ENCODE results near the gene RNF145. TPM values are rescaled to one million over a fixed set of nuclear protein-coding genes. Genes with fewer than 3 reads are reported as not detected.

Gene RNF145
- total RNA-seq, 1 experiment from 2014 or later, result 44.4 TPM

- no peak for DNase-seq (ENCODE audit: low read depth)
These were observed 19.2 kb downstream of the RNF145 start for GRCh38 chr5:159190170-159190569.

DNA sequence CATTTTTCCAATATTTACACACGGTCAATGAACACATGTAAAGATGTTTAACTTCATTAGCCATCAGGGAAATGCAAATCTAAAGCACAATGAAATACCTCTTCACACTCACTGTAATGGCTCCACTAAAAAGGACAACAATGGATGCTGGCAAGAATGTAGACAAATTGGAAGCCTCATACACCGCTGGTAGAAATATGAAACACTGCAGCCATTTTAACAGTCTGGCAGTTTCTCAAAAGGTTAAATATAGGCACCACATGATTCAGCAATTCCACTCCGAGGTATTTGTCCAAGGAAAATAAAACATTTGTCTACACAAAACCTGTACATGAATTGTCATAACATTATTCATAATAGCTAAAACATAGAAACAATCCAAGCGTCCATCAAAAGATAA lies 20.0 kb downstream of the RNF145 start:
- peak; percentile 55 for DNase-seq (ENCODE audit: low read depth)

GRCh38 chr5:159187719-159188118 lies 21.6 kb downstream of the RNF145 start:
- no peak for DNase-seq (ENCODE audit: low read depth)

DNA sequence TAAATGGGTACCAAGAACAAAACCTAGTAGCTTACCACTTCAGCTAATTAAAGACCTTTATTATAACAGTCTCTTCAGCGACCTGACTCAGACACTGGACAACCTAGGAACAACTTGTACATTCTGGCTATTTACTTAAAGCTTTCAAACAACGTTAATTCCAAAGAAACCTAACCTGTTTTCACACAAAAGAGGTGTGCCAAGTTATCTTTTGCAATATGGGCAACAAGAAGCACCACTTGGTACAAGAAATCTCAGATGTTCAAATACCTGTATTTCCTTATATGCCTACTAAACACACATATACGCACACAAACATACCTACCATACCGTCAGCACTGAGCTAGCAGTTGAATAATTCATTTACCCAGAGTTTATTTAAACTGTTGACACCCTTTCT lies 23.0 kb downstream of the RNF145 start:
- no peak for DNase-seq (ENCODE audit: low read depth)

GRCh38 chr5:159185773-159186172 lies 23.6 kb downstream of the RNF145 start:
- DNase-seq (ENCODE audit: low read depth), result no peak

GRCh38 chr5:159184858-159185381 lies 24.4 kb downstream of the RNF145 start:
- peak; percentile 65 for DNase-seq (ENCODE audit: low read depth)

- no peak for DNase-seq (ENCODE audit: low read depth)
These were observed 25.1 kb downstream of the RNF145 start for GRCh38 chr5:159184236-159184635.

DNA sequence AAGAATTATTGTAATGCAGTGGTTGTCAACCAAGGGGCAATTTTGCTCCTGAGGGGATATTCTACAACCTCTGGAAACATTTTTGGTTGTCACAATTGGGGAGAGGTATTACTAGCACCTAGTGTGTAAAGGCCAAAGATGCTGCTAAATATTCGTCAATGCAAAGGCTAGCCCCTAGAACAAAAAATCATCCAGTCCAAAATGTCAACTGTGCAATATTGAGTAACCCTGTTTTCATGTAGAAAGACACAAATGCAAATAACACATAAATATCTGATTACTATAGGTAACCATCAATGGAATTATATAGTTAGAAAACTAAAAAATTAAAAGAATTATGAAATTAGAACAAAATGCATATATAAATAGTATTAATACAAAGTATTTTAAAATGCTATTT lies 26.1 kb downstream of the RNF145 start:
- no peak for DNase-seq (ENCODE audit: low read depth)

DNA sequence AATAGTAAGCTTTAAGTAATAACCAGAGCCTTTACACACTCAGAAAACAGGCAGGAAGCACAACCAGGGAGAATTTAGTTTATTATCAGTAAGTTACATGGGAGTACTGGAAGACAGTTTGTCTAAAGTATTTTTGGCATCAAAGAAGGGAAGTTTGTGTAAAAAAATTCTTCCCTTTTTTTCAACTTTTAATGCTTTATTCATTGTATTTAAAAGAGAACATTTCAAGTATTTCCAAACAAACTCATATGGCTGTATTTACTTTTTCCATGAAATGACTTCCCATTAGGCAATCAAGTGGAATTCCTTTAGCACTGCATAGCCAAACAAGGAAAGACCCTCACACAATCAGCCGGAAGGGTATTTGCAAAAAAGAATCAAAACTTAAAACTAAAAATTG lies 26.7 kb downstream of the RNF145 start:
- DNase-seq (ENCODE audit: low read depth), result no peak

GRCh38 chr5:159181651-159182050 lies 27.7 kb downstream of the RNF145 start:
- DNase-seq (ENCODE audit: low read depth), result no peak

DNA sequence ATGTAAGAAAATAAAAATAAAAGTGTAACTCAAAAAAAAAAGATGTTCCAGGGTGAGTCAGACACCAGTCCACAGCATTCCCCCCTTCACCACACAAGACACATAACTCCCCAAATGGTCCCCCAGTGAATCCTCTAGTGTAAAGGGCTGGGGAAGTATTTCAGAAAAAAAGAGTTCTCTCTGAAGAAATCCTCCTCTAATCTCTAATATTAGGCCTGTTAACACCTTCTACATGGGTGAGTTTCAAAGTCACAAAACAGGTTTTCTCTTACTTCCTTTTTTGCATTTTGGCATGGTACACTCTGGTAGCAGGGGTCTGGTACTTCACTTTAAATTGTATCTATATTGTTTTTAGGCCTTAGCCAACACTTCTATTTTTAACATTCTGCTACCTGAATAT lies 28.2 kb downstream of the RNF145 start:
- DNase-seq (ENCODE audit: low read depth), result peak; percentile 44

- DNase-seq (ENCODE audit: low read depth), result no peak
These were observed 29.6 kb downstream of the RNF145 start for GRCh38 chr5:159179529-159180305.

GRCh38 chr5:159178978-159179377 lies 30.4 kb downstream of the RNF145 start:
- DNase-seq (ENCODE audit: low read depth), result peak; percentile 87

GRCh38 chr5:159175547-159175946 lies 33.8 kb downstream of the RNF145 start:
- DNase-seq (ENCODE audit: low read depth), result no peak

- no peak for DNase-seq (ENCODE audit: low read depth)
These were observed 34.7 kb downstream of the RNF145 start for GRCh38 chr5:159174511-159175168.

GRCh38 chr5:159171274-159171673 lies 38.1 kb downstream of the RNF145 start:
- no peak for DNase-seq (ENCODE audit: low read depth)

DNA sequence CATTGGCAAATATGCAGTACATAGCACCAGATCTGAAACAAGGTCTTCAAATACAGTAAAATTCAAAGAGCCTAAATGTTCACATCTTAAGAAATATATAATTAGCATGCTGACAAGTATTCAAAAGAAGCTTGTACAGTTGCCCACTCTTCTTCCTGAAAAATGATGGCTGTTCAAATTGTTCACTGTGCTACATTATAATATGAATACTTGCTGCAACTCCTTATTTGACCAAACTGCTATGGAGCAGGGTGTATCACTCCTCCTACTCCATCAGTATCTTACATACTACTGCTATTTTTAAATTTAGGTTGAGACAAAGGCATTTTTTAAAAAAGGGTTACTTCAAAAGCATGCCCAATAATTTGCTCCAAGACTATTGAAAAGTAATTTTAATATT lies 39.3 kb downstream of the RNF145 start:
- DNase-seq (ENCODE audit: low read depth), result no peak

- peak; percentile 70 for DNase-seq (ENCODE audit: low read depth)
These were observed 42.9 kb downstream of the RNF145 start for GRCh38 chr5:159166416-159166815.

GRCh38 chr5:159163701-159164046 lies 45.7 kb downstream of the RNF145 start:
- no peak for DNase-seq (ENCODE audit: low read depth)

GRCh38 chr5:159163027-159163700 lies 46.2 kb downstream of the RNF145 start:
- peak; percentile 93 for DNase-seq (ENCODE audit: low read depth)

GRCh38 chr5:159161361-159162214 lies 47.8 kb downstream of the RNF145 start:
- peak; percentile 28 for DNase-seq (ENCODE audit: low read depth)
